Measurements from ENCODE around the gene C16orf86. TPM values are rescaled to one million over a fixed set of nuclear protein-coding genes. Genes with fewer than 3 reads are reported as not detected.

C16orf86 gene
- total RNA-seq, 1 donor from 2014 or later = 2.1 TPM

DNA sequence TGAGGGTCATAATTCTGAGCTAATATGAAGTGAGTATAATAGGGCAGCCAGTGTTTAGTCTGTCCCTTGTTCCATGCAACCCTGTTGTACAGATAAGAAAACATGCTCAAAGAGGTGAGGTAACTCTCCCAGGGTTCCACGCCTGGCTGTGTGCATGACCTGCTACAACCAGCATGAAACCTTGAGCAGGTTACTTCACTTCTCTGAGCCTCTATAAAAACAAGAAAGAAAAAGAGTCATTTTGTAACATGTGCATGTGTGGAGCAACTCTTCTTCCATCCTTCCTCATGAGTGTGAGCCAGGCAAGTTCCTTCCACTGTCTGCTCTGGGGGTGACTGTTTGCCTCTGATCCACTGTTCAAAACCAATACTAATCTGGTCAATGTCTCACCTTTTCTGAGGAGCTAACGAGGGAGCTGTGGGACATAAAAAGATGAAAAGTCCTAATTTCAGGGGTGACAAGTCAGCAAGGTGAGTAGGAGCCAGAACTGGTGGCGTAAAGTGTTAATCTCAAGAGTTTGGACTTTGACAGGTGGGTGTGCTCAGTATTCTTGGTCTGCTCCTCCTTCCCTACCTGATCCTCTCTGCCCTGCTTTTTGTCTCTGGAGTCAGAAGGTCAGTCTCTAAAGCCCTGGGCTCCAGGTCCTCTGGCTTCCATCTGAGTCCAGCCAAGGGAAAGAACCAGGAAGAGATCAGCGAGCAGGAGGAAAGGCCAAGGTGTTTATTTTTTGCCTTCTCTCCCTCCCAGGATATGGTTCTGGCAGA lies 31.0 kb downstream of the C16orf86 start:
- H3K36me3 Mint-ChIP-seq (ENCODE audit: unreplicated experiment) = peaks cover 3% of the 10 kb centered on the region
- H3K9me3 Mint-ChIP-seq (ENCODE audit: unreplicated experiment) = no peaks in the 10 kb centered on the region
- no peak for DNase-seq (ENCODE audit: extremely low spot score, unreplicated experiment)
- H3K4me1 Mint-ChIP-seq (ENCODE audit: unreplicated experiment) = no peaks in the 10 kb centered on the region
- no peaks in the 10 kb centered on the region for H3K27me3 Mint-ChIP-seq (ENCODE audit: unreplicated experiment)
- no peak overlapping the region for H3K27ac Mint-ChIP-seq (ENCODE audit: unreplicated experiment)
- no peak overlapping the region for H3K4me3 Mint-ChIP-seq (ENCODE audit: unreplicated experiment)
- TF ChIP-seq, protein P1, sequence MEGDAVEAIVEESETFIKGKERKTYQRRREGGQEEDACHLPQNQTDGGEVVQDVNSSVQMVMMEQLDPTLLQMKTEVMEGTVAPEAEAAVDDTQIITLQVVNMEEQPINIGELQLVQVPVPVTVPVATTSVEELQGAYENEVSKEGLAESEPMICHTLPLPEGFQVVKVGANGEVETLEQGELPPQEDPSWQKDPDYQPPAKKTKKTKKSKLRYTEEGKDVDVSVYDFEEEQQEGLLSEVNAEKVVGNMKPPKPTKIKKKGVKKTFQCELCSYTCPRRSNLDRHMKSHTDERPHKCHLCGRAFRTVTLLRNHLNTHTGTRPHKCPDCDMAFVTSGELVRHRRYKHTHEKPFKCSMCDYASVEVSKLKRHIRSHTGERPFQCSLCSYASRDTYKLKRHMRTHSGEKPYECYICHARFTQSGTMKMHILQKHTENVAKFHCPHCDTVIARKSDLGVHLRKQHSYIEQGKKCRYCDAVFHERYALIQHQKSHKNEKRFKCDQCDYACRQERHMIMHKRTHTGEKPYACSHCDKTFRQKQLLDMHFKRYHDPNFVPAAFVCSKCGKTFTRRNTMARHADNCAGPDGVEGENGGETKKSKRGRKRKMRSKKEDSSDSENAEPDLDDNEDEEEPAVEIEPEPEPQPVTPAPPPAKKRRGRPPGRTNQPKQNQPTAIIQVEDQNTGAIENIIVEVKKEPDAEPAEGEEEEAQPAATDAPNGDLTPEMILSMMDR (IDR thresholded peaks at IDR 0.05) = no peak

- Mint-ChIP-seq H3K27ac (ENCODE audit: unreplicated experiment) (no peak overlapping the region), H3K36me3 (ENCODE audit: unreplicated experiment) (peaks cover 3% of the 10 kb centered on the region), H3K4me1 (ENCODE audit: unreplicated experiment) (peaks cover 7% of the 10 kb centered on the region), H3K27me3 (ENCODE audit: unreplicated experiment) (no peaks in the 10 kb centered on the region), H3K9me3 (ENCODE audit: unreplicated experiment) (no peaks in the 10 kb centered on the region), H3K4me3 (ENCODE audit: unreplicated experiment) (no peak overlapping the region)
- DNase-seq (ENCODE audit: extremely low spot score, unreplicated experiment) = no peak
- TF ChIP-seq, protein P1 (IDR thresholded peaks at IDR 0.05) = no peak
These were observed 32.7 kb downstream of the C16orf86 start for GRCh38 chr16:67699265-67699664.

DNA sequence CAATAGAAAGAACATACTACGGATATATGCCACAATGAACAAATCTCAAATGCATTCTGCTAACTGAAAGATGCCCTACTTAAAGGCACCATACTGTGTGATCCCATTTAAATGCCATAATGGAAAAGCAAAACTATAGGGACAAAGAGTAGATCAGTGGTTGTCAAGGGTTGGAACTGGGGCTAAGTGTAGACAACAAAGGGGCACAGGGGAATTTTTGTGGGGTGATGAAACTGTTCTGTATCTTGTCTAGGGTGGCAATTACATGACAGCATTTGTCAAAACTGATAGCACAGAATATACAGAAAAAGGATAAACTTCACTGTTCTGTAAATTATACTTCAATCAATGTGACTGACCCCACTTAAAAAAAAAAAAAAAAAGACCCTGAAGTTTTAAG lies 34.8 kb downstream of the C16orf86 start:
- no peak for DNase-seq (ENCODE audit: extremely low spot score, unreplicated experiment)
- H3K4me3 Mint-ChIP-seq (ENCODE audit: unreplicated experiment) = no peak overlapping the region
- no peak overlapping the region for H3K27ac Mint-ChIP-seq (ENCODE audit: unreplicated experiment)
- H3K36me3 Mint-ChIP-seq (ENCODE audit: unreplicated experiment) = peaks cover 3% of the 10 kb centered on the region
- H3K9me3 Mint-ChIP-seq (ENCODE audit: unreplicated experiment) = no peaks in the 10 kb centered on the region
- H3K4me1 Mint-ChIP-seq (ENCODE audit: unreplicated experiment) = peaks cover 7% of the 10 kb centered on the region
- no peaks in the 10 kb centered on the region for H3K27me3 Mint-ChIP-seq (ENCODE audit: unreplicated experiment)
- TF ChIP-seq, protein P1 (IDR thresholded peaks at IDR 0.05) = no peak

DNA sequence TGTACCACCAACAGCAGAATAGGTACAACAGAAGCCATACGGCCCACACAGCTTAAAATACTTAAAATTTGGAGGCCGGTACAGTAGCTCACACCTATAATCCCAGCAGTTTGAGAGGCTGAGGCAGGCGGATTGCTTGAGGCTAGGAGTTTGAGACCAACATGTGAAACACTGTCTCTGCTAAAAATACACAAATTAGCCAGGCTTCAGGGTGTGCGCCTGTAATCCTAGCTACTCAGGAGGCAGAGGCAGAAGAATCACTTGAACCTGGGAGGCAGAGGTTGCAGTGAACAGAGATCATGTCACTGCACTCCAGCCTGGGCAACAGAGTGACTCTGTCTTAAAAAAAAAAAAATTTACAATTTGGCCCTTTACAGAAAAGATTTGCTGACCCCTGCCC lies 35.5 kb downstream of the C16orf86 start:
- peaks cover 7% of the 10 kb centered on the region for H3K4me1 Mint-ChIP-seq (ENCODE audit: unreplicated experiment)
- no peaks in the 10 kb centered on the region for H3K9me3 Mint-ChIP-seq (ENCODE audit: unreplicated experiment)
- DNase-seq (ENCODE audit: extremely low spot score, unreplicated experiment) = no peak
- no peak overlapping the region for H3K4me3 Mint-ChIP-seq (ENCODE audit: unreplicated experiment)
- H3K27ac Mint-ChIP-seq (ENCODE audit: unreplicated experiment) = no peak overlapping the region
- TF ChIP-seq, protein P1 (IDR thresholded peaks at IDR 0.05) = no peak
- H3K27me3 Mint-ChIP-seq (ENCODE audit: unreplicated experiment) = no peaks in the 10 kb centered on the region
- H3K36me3 Mint-ChIP-seq (ENCODE audit: unreplicated experiment) = peaks cover 3% of the 10 kb centered on the region

DNA sequence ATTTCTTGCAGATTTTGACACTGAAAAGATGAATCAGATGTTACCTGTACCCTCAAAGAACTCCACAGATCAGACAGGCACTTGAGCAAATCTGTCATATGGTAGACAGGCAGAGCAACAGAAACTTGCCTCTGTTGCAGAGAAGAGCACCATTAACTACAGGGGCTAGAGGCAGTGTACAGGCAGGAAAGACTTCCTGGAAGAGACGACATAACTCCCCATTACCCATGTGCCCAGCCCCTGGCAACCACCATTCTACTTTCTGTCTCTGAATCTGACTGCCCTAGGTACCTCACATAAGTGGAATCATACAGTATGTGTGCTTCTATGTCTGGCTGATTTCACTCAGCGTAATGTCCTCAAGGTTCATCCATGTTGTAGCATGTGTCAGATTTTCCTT lies 37.0 kb downstream of the C16orf86 start:
- H3K27ac Mint-ChIP-seq (ENCODE audit: unreplicated experiment) = peak overlapping the region; percentile 10
- H3K36me3 Mint-ChIP-seq (ENCODE audit: unreplicated experiment) = peaks cover 1% of the 10 kb centered on the region
- no peak for DNase-seq (ENCODE audit: extremely low spot score, unreplicated experiment)
- no peaks in the 10 kb centered on the region for H3K27me3 Mint-ChIP-seq (ENCODE audit: unreplicated experiment)
- H3K4me3 Mint-ChIP-seq (ENCODE audit: unreplicated experiment) = no peak overlapping the region
- H3K4me1 Mint-ChIP-seq (ENCODE audit: unreplicated experiment) = peaks cover 7% of the 10 kb centered on the region
- TF ChIP-seq, protein P1 (IDR thresholded peaks at IDR 0.05) = no peak
- no peaks in the 10 kb centered on the region for H3K9me3 Mint-ChIP-seq (ENCODE audit: unreplicated experiment)
